NK-92 treated with Interleukin-12 subunit alpha and Interleukin-12 subunit beta, amount 100 ng/mL, for 24 hours (cell line): Measurements from ENCODE around the gene KCNH2.
"Not testable (repeated sequence)": the region's sequence is repeated elsewhere in the genome, so short reads cannot be mapped to it uniquely, and the experiment has no call there.

ENCODE experiments used
- DNase-seq: peaks from one replicate; lab custom pipeline; 2025; lab: John Stamatoyannopoulos, UW

The KCNH2 gene

DNA sequence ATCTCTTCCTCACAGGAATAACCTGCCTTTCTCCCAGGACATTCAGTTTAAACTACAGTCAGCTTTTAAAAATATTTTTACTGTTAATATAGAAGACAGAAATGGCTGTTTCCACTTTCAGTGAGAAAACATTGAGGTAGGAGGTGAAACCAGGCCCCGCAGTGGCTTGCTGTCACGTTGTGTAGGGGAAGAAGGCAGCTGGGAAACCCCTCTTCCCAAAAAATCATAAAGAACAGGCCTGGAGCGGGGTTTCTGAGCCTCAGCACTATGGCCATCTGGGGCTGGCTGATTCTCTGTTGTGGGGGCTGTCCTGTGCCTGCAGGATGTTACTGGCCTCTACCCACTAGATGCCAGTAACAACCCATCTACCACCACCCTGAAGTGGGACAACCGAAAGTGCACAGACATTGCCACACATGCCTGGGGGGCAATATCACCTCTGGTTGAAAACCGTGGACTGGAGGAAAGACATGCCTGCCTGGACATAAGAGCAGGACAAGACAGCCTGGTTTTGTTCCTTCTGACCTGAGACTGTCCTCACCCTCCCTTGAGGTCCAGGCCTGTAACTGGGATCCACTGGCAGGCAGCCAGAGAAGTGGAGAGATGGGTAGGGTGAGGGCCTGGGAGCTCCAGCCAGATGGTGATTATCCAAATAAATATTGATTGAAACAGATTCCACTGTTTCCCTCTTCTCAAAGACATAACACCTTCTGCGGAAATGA is 43.9 kb downstream of the KCNH2 start:
- no peak for DNase-seq

DNA sequence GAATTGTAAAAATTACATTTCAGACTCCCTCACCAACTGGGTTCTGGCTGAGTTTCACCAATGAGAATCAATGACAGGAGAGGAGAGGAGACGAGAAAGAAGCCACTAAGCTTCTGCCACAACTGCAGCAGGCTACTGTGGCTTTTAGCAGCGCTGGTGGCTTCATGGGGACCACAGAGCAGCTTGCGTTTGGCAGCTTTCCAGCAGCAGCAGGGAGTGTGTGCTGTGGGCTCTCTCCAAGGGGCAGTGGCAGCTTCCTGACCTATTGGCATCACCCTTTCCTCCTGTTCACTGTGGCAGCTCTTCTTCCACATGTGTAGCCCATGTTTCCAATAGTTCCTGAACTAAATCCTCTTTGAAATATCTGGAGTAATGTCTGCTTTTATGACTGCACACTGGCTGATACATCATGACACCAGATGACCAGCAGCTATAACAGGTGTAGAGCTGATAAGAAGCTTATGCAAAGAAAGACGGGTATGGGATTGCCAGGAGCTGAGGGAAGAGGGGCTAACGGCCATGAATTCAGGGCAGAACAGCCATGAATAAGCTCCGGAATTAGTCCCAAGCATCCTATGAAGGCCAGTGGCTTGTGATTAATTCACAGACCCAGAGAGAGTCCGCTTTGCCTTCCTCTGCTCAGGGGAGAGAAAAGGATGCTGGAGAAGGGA is 46.8 kb downstream of the KCNH2 start:
- DNase-seq, result no peak

DNA sequence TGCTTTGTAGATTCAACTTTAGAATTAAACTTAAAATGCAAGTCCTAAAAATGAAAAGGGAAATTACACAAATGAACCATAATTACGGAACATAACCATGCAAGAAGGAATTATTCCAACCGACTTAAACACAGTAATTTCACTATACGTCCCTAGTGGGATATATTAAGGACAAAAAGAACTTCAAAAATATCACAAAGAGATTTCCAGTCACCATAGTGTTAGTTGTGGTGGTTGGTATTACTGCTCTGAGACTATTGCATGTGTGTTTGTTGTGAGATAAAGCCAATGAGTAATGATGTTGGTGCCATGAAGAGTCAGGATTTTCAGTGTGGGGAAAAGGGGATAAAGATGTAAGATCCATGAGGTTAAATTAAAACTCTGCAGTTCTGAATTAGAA is 49.6 kb downstream of the KCNH2 start:
- DNase-seq, result no peak

DNA sequence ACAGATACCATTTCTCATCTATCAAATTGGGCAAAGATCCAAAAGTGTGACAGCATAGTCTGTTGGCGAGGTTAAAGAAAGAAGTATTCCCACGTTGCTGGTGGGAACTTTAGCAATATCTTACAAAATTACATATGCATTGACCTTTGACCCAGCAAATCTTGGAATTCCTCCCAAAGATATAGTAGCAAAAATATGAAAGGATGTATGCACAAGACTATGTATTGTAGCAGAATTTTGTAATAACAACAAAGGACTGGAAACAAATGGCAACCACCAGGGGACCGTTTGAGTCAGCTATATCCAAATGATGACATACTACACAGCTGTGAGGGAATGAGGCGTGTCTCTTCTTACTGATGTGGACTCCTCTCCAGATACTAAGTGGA is 50.2 kb downstream of the KCNH2 start:
- no peak for DNase-seq

DNA sequence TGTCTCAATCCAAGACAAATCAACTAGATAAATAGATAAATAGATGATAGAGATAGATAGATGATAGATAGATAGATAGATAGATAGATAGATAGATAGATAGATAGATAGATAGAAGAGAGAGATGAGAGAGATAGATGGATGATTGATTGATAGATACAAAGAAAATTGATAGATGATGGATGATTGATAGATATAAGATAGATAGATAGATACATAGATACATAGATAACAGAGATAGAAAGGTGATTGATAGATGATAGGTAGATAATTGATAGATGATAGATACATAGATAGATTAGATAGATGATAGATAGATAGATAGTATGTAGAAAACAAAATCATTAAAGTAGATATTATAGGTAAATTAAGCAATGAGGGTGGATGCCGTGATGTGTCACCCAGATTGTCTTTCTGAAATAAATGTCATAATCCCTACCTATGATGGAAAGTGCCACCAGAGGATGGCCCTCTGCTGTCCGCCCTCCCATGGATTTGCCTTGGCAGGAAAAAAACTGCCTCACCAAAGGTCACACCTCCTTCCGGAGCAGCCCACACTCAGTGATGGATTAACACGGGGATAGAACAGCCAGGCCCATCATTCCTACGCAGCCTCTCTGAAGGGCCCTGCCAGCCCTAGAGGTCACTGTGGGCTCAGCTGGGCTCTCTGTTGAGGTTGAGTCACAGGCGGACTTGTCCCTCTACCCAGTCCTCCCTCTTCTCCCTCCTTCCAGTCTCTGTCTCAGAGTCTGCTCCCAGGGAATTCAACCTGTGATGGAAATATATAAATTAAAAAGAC is 50.8 kb downstream of the KCNH2 start:
- no peak for DNase-seq

DNA sequence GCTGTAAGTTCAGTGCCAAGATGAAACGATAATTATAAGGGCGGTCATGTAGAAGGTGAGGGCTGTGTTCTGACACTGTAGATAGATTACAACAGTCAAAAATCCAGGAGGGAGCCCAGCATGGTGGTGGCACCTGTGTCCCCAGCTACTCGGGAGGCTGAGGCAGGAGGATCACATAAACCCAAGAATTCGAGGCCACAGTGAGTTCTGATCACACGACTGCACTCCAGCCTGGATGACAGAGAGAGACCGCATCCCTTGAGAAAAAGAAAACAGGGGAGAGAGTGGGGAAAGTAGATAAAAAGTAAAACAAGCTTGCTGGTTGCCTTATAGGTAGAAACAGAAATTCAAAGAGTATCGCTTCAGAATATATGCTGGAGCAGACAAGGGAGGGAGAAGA is 52.1 kb downstream of the KCNH2 start:
- no peak for DNase-seq

DNA sequence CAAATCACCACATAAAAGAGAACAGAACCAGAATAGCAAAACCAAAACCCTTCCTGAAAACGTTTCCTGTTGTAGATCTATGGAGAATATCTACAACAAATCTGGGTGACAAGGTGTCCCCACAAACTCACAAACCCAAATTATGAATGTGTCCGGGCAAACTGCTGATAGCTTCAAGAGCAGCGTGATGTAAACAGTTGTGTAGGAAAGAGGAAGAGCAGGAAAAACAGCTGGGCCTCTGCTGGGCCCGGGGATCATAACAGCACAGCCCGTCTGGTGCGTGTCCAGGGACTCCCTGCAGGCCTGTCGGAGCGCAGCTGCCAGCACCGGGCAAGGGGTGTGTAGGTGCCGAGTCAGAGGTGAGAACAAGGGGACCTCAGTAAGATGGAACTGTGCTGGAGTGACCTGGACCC is 53.7 kb downstream of the KCNH2 start:
- DNase-seq, result no peak

DNA sequence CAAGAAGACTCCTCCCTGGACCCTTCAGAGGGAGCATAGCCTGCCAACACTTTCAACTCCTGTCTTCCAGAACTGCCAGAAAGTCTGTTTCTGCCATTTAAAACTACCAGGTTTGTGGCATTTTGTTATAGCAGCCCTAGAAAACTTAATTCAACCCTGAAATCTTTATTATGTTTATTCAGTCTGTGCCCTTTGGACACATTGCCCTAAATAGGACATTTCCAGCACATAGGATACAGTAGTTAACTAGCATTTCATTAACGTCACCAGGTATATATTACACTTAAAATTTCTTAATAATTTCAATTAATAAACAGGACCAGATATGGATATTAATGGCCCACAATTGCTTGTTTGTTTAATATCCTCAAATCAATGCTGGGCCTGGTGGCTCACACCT is 54.3 kb downstream of the KCNH2 start:
- DNase-seq, result no peak

DNA sequence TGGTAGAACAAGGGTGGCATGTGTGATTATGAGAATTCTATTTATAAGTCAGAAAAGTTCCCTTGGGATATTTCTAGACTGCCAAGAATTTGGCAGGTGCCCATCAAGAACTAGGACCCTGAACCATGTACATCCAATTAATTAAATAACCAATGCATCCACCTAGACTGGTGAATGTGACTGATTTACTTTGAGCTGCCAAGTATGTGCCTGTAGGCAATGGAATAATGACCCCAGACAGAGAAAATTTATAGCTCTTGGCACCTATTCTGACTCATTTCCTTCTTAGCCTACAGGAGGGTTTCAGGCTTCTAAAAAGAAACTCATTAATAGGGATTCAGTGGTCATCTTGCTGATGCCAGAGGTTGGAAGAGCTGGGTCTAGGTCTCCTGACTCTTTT is 54.9 kb downstream of the KCNH2 start:
- DNase-seq, result no peak

DNA sequence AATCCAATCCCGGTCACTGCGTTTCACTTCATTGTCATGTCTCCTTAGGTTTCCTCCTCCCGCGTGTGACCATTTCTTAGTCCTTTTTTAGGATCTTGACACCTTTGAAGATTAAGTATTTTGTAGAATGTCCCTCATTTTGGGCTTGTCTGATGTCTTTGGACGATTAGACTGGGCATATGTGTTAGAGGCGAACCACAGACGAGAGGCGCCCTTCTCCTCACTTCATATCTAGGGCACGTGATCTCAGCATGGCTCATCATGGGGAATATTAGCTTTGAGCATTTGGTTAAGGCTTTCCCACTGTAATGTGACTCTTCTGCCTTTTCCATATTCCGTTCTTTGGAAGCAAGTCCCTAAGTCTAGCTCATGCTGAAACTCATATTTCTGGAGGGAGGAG is 59.0 kb downstream of the KCNH2 start:
- DNase-seq, result no peak

DNA sequence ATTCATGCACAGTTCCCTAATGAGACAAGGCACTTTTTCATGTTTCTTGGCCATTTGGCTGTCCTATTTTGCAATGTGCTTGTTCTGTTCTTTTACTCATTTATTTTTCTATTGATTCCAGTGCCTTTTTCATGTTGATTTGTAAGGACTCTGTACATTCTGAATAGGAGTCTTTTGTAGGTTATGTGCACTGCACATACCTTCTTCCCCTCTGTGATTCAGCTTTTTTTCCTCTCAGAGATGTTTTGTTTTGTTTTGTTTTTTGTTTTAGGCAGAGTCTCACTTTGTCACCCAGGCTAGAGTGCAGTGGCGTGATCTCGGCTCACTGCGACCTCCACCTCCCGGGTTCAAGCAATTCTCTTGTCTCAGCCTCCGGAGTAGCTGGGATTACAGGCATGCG is 59.7 kb downstream of the KCNH2 start:
- no peak for DNase-seq

DNA sequence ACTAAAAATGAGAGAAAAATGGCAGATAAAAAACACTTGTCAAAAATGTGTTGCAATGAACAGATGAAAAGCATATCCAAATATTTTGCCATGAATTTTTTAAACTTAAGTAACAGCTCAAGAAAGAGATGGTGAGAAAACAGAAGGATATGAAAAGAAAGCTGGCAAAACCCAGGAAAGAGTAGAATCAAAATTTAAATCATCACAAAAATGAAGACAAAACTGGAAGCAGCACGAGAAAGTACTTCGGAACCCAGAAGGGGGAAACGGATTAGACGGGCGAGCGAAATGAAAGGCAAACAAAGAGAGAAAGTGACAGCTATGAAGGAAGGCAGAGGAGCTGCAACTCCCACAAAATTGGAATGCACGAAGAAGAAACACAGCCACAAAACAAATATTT is 60.2 kb downstream of the KCNH2 start:
- DNase-seq, result no peak

DNA sequence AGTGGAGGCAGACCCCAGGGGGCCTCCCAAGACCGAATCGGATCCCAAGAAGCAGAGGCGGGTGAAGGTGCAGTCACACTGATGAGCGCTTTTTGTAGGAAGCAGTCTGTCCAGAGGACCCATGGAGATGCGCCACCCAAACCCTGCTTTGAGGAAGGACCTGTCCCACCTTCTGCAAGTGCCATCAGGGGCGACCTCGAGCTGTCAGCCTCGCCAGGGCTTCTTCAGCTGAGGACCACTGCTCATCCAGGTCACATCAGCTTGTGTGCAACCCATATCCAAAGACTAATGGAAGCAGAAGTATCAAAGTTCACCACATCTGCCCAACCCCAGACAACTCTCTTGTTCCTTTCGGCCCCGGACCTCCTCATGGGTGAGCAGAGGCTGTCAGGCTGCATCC is 61.5 kb downstream of the KCNH2 start:
- no peak for DNase-seq

DNA sequence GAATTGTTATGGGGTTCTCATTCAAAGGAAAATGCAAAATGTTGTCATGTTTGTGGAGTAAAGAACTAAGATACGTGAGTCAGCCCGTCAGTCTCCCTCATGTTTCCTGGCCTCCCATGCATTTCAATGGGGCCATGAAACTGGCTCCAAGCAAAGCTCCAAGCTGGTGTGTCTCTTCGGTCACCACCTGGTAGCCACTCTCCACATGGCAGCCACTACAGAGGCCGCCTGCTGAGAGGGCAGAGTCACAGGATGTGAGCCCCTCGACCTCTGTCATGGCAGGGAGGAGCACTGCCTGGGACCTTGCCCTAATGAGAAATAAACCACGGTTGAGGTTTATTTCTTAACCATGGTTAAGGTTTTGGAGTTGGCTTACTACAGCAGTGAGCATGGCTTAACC is 63.2 kb downstream of the KCNH2 start:
- DNase-seq, result no peak

DNA sequence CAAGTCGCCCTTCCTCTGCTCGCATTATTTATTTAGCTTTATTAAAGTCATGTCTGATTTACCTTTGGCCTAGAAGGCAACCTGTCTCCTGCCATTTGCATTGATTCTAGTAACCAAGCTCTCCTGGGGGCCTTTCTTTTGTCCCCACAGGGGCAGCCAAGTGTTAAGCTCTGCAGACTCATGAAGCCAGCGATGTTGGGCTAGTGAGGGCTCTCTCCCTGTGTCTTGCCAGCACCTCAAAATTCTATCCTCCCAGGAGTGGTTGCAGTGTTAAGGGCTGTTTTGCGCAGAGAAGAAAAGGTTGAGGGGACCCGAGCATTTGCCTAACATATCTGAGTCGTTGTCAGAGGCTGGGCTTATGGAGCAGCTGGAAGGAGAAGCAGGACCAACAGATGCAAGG is 63.9 kb downstream of the KCNH2 start:
- DNase-seq, result no peak

DNA sequence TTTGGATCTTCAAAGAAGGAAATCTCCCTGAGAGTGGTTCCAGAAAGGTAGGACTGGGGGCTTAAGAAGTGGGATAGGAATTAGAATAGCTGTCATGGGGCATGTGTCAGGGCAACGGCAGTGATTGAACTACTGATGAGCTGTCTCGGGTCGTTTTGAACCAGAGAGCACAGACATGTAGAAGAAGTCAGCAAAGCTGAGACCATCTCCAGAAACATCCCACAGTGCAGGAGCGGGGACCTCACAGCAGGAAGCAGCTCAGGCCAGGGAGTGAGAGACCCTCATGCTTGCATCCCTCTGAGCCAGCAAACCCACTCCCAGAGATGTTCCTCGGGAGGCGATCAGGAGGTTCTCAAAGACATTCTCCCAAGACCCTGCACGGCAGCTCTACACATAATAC is 65.7 kb downstream of the KCNH2 start:
- DNase-seq, result no peak

DNA sequence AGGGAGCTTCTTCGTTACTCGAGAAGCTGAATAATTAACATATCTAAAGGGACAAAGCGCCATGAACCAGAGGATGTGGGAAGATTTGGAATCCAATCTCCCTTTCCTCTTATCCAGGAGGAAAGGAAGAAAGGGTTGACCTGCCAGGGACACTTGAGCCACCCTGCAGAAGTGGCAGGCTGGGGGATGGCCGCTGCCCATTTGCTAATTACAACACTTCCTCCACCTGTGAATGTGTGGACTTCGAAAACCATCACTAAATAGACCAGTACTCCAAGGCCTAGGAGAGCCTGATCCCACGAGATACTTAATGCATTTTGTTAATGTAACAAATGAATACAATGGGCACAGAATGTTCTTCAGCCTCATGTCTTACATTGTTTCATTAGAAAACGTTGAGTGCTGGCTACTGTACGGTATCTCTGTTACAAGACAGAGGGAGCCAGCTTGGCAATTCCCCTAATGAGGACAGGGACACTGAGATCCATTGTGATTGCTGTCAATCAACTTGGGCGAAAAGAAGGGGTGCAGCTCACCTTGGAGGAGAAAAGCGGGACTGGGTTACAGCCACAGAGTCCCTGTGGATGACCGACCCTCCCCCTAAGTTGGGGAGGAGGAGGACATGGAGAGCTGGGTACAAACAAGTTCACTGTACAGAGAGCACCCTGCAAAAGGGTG is 66.4 kb downstream of the KCNH2 start:
- DNase-seq, result no peak

DNA sequence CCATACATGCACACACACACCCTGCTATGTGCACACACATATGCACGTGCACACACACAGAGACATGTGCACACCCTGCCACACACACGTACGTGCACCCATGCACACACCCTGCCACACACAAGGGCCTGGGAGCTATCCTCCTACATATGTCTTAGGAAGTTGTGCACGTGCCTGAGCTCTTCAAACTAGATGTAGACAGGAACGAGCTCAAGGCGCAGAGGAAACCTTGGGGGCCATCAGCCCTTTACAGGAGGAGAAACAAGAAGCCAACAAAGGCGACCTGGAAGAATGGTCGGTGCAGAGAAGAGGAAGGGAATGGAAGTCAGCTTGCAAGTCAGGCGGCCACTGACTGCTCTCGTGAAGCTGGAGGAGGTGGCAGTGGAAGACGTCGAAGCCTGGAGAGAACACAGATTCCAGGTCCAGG is 67.1 kb downstream of the KCNH2 start:
- no peak for DNase-seq

DNA sequence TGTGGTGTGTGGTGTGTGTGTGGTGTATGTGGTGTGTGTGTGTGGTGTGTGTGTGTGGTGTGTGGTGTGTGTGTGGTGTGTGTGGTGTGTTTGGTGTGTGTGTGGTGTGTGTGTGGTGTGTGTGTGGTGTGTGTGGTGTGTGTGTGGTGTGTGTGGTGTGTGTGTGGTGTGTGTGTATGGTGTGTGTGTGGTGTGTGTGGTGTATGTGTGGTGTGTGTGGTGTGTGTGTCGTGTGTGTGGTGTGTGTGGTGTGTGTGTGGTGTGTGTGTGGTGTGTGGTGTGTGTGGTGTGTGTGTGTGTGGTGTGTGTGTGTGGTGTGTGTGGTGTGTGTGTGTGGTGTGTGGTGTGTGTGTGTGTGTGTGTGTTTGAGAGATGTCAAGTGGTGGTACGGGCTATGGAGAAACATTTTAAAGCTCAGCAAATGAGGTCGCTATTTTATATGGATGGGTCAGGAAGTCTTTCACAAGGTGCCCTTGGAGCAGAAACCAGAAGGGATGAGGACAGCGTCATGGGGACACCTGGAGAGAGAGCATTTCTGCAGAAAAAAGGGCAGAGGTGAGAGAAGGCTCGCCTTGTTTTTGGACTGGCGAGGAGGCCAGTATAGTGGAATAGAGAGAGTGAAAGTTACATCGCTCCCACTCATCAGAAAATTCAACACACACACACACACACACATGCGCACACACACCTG is 67.7 kb downstream of the KCNH2 start:
- not testable (repeated sequence) for DNase-seq

DNA sequence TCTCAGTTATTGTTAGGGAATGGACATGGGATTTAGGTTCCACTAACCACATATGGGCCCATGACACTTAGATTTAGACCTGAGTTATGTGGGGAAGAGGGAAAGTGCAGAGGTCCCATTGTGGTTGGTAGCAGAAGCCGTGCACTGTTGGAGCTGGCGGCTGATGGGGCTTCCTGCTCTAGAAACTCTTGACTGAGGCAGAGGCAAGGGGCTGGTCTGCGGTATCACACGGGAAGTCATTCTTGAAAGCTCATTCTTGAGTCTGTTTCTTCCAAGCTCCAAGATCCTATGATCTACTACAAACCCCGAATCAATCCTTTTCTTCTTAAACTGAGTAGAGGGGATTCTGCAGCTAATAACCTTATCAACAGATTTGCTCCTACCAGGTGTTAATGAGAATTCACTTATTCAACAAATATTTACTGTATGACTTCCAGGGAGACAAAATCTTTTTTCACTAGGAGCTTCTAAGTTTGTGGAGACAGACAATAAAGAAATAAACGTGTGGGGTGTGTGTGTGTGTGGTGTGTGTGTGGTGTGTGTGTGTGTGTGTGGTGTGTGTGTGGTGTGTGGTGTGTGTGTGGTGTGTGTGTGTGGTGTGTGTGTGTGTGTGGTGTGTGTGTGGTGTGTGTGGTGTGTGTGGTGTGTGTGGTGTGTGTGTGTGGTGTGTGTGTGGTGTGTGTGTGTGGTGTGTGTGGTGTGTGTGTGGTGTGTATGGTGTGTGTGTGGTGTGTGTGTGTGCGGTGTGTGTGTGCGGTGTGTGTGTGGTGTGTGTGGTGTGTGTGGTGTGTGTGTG is 68.7 kb downstream of the KCNH2 start:
- DNase-seq, result no peak

DNA sequence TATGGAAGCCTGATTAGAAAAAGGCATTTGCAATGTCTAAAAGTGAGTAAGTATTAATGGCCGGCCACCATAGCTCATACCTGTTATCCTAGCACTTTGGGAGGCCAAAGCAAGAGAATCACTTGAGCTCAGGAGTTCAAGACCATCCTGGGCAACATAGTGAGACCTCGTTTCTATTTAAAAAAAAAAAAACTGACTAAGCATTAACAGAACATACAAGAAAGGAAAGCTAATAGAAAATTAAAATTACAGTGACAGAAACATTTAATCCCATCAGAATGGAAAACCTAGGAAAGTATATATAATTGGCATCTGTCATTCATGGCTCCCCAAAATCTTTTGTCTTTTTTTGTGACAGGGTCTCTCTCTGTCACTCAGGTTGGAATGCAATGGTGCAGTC is 69.9 kb downstream of the KCNH2 start:
- no peak for DNase-seq
